Measurements from ENCODE around the gene CLCN6. TPM values are rescaled to one million over a fixed set of nuclear protein-coding genes. Genes with fewer than 3 reads are reported as not detected.

CLCN6 gene
- total RNA-seq, 1 experiment from 2014 or later: 14.0 TPM

DNA sequence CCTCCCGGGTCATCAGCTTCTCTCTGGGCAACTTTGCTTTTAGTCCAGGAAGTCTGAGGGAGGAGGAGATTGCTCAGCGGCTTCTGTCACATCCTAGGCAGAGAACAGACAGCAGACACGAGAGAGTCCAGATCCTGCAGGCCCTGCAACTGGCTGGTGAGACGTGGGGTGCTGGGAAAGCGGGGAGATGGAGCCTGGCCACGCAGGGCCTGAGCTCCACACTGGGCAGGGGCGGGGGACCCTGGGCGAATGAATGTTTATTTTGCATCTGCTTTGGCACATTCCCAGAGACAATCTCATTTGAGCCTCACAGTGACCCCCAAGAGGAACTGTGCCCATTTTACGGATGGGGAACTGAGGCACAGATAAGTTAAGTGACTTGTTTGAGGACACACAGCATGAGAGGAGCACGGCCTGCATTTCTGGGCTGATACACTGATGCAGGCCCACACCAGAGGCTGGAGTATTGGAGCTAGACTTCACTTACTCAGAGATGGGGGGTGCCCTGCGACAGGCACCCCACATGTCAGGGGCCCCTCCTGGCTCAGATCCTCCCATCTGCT is 34.4 kb upstream of the CLCN6 start:
- no peak for DNase-seq
- no peak overlapping the region for H3K4me3 ChIP-seq (ENCODE audit: insufficient read depth, low read depth, low read length)

DNA sequence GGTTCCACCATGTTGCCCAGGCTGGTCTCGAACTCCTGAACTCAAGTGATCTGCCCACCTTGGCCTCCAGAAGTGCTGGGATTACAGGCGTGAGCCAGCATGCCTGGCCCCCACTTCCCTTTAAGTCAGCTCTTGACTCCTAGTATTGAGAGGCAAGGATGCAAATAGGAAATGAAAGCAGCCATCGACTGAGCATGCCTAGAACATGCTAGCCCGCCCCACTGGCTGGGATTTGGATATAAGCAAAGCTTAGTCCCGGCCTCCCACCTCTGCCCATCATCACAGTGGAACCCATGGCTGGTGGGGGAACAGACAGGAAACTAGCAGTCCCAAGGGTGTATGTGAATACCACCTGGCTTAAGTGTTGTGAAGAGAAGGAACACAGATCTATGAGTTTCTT is 33.5 kb upstream of the CLCN6 start:
- no peak overlapping the region for H3K4me3 ChIP-seq (ENCODE audit: insufficient read depth, low read depth, low read length)
- H3K27me3 ChIP-seq (ENCODE audit: control insufficient read depth, insufficient read depth, low read length): no peaks in the 10 kb centered on the region
- no peaks in the 10 kb centered on the region for H3K36me3 ChIP-seq (replicated peaks; ENCODE audit: control insufficient read depth, insufficient read depth, low read length)
- no peak for DNase-seq

More for the DNA sequence above, 34.4 kb upstream of the CLCN6 start:
- no peaks in the 10 kb centered on the region for H3K36me3 ChIP-seq (replicated peaks; ENCODE audit: control insufficient read depth, insufficient read depth, low read length)
- no peaks in the 10 kb centered on the region for H3K27me3 ChIP-seq (ENCODE audit: control insufficient read depth, insufficient read depth, low read length)

DNA sequence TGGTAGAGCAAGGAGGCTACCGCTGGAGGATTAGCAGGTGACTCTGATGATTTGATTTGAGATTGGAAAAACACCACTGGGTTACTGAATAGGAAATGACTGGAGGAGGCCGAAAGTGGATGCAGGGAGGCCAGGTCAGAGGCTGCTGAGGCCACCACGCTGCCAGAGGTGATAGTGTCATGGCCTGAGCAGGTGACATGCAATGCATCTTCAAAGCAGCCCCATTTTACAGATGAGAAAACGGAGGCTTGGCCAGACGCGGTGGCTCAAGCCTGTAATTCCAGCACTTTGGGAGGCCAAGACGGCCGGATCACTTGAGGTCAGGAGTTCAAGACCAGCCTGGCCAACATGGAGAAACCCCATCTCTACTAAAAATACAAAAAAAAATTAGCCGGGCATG is 31.2 kb upstream of the CLCN6 start:
- Histone ChIP-seq H3K27me3 (ENCODE audit: control insufficient read depth, insufficient read depth, low read length) (no peaks in the 10 kb centered on the region), H3K4me3 (ENCODE audit: insufficient read depth, low read depth, low read length) (no peak overlapping the region)

GRCh38 chr1:11777658-11778322 is 28.2 kb upstream of the CLCN6 start:
- H3K27me3 ChIP-seq (ENCODE audit: control insufficient read depth, insufficient read depth, low read length): no peaks in the 10 kb centered on the region

More for the DNA sequence above, 31.2 kb upstream of the CLCN6 start:
- H3K36me3 ChIP-seq (replicated peaks; ENCODE audit: control insufficient read depth, insufficient read depth, low read length): no peaks in the 10 kb centered on the region
- no peak for DNase-seq

DNA sequence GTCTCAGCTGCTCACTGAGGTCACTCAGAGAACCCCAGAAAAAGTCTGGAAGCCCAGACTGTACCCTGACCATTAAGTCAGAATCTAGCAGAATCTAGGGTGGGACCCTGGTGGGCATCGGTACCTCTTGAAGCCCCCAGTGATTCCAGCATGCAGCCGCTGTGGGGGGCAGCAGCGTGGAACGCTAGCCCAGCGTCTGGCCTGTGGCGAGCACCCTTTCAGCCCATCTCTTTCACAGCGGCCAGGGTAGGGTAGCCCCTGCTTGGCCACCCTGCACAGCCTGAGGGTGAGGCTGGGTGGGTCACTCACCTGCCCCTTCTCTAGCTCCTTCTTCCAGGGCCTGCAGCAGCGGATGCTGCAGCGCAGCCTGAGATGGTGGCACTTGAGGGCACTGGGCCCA is 27.7 kb upstream of the CLCN6 start:
- H3K36me3 ChIP-seq (replicated peaks; ENCODE audit: control insufficient read depth, insufficient read depth, low read length): no peaks in the 10 kb centered on the region; the same call in 1 of the 2 replicates
- DNase-seq: no peak
- H3K27me3 ChIP-seq (ENCODE audit: control insufficient read depth, insufficient read depth, low read length): no peaks in the 10 kb centered on the region
- H3K4me3 ChIP-seq (ENCODE audit: insufficient read depth, low read depth, low read length): no peak overlapping the region

More at GRCh38 chr1:11777658-11778322, 28.2 kb upstream of the CLCN6 start:
- Histone ChIP-seq H3K4me3 (ENCODE audit: insufficient read depth, low read depth, low read length) (no peak overlapping the region), H3K36me3 (replicated peaks; ENCODE audit: control insufficient read depth, insufficient read depth, low read length) (no peaks in the 10 kb centered on the region; the same call in 1 of the 2 replicates)
- no peak for DNase-seq

GRCh38 chr1:11778844-11779623 is 27.0 kb upstream of the CLCN6 start:
- Histone ChIP-seq H3K27me3 (ENCODE audit: control insufficient read depth, insufficient read depth, low read length) (no peaks in the 10 kb centered on the region), H3K4me3 (ENCODE audit: insufficient read depth, low read depth, low read length) (no peak overlapping the region), H3K36me3 (replicated peaks; ENCODE audit: control insufficient read depth, insufficient read depth, low read length) (no peaks in the 10 kb centered on the region; the same call in 1 of the 2 replicates)
- DNase-seq: no peak

DNA sequence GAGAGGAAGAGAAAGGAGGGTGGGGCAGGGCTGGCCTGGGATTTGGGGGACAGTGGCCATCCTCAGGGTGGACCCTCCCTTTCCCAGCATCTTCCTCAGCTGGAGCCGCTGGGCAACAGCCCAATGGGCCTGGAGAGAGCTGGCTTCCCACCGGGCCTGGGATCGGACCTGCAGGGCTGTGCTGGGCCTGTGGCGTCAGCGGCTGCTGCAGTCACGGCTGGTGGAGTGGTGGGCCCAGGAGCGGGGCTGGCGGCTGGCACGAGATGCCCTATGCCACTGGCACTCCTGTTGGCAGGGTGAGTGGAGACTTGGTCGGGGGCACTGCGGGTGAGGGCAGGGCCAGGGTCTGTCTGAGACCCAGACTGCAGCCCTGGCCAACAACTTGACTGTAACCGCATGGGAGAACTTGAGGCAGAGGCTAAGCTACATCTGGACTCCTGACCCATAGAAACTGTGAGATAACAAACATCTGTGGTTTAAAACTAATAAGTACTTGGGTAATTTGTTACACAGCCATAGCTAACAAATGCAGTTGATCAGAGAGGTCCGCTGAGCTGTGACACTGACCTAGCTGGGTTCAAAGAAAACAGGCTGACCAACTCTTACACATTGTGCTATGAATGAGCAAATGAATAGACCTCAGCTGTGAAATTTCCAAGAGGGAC is 26.1 kb upstream of the CLCN6 start:
- Histone ChIP-seq H3K27me3 (ENCODE audit: control insufficient read depth, insufficient read depth, low read length) (no peaks in the 10 kb centered on the region), H3K36me3 (replicated peaks; ENCODE audit: control insufficient read depth, insufficient read depth, low read length) (no peaks in the 10 kb centered on the region; the same call in 1 of the 2 replicates), H3K4me3 (ENCODE audit: insufficient read depth, low read depth, low read length) (no peak overlapping the region)
- no peak for DNase-seq

DNA sequence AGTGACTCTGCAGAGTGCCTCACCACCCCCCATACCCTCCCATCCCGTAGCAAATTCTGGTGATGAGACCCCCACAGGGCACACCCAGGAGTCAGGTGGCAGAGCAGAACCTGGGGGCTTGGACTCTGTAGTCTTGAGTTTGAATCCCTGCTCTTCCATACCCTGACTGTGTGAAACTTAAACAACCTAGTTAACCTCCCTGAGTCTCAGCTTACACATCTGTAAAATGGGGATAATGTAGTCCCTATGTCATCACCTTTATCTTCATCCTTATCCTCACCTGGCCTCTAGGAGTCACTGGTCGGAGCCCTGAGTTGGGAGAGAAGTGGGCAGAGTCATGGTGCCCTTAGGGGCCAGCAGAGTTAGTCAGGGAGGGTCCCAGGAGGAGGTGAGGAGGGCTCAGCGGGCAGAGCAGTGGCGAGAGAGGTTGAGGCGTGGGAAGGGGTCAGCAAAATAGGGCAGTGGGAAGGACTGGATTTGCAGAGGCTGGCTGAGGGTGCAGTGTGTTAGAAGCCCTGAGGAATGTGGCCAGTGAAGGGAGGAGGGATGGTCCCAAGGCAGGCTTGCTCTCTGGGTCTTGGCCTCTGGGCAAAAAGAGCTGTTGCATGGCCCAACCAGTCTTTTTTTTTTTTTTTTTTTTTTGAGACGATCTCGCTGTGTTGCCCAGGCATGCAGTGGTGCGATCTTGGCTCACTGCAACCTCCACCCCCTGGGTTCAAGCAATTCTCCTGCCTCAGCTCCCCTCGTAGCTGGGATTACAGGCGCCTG is 25.4 kb upstream of the CLCN6 start:
- Histone ChIP-seq H3K4me3 (ENCODE audit: insufficient read depth, low read depth, low read length) (no peak overlapping the region), H3K27me3 (ENCODE audit: control insufficient read depth, insufficient read depth, low read length) (no peaks in the 10 kb centered on the region), H3K36me3 (replicated peaks; ENCODE audit: control insufficient read depth, insufficient read depth, low read length) (no peaks in the 10 kb centered on the region; the same call in 1 of the 2 replicates)
- DNase-seq: no peak

DNA sequence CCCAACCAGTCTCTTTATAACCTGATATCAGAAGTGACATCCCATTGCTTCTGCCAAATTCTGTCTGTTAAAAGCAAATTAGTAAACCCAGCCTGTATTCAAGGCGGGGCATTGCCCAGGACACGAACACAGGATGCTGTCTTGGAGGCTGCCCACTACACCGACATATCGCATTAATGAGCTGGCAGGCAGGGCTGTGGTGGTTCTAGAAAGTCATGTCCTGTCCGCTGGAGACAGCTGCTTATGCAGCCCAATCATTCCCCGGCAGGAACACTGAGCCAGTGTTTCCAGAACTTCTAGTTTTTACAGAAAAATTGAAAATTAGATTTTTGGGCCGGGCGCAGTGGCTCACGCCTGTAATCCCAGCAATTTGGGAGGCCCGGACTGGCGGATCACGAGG is 24.7 kb upstream of the CLCN6 start:
- H3K36me3 ChIP-seq (replicated peaks; ENCODE audit: control insufficient read depth, insufficient read depth, low read length): no peaks in the 10 kb centered on the region; the same call in 1 of the 2 replicates
- no peaks in the 10 kb centered on the region for H3K27me3 ChIP-seq (ENCODE audit: control insufficient read depth, insufficient read depth, low read length)
- no peak for DNase-seq
- no peak overlapping the region for H3K4me3 ChIP-seq (ENCODE audit: insufficient read depth, low read depth, low read length)

GRCh38 chr1:11782127-11782708 is 23.8 kb upstream of the CLCN6 start:
- no peaks in the 10 kb centered on the region; the same call in 1 of the 2 replicates for H3K36me3 ChIP-seq (replicated peaks; ENCODE audit: control insufficient read depth, insufficient read depth, low read length)
- DNase-seq: no peak
- no peak overlapping the region for H3K4me3 ChIP-seq (ENCODE audit: insufficient read depth, low read depth, low read length)
- no peaks in the 10 kb centered on the region for H3K27me3 ChIP-seq (ENCODE audit: control insufficient read depth, insufficient read depth, low read length)

DNA sequence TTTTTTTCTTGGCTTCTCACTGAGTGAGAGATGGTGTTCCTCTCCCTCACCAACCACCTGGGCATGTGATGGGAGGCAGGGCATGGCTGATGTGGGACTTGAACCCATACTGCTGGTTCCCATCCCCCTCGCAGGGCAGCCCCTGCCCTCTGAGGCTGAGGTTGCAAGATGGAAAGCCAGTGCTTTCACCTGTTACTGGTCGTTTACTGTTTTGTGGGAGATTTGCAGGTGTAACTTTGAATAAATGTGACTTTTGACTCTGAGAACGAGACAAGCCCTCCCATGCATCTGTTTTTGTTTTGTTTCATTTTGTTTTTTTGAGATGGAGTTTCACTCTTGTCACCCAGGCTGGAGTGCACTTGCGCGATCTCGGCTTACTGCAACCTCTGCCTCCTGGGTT is 22.4 kb upstream of the CLCN6 start:
- no peak overlapping the region for H3K4me3 ChIP-seq (ENCODE audit: insufficient read depth, low read depth, low read length)
- no peak for DNase-seq
- H3K27me3 ChIP-seq (ENCODE audit: control insufficient read depth, insufficient read depth, low read length): no peaks in the 10 kb centered on the region
- H3K36me3 ChIP-seq (replicated peaks; ENCODE audit: control insufficient read depth, insufficient read depth, low read length): no peaks in the 10 kb centered on the region; the same call in 1 of the 2 replicates

DNA sequence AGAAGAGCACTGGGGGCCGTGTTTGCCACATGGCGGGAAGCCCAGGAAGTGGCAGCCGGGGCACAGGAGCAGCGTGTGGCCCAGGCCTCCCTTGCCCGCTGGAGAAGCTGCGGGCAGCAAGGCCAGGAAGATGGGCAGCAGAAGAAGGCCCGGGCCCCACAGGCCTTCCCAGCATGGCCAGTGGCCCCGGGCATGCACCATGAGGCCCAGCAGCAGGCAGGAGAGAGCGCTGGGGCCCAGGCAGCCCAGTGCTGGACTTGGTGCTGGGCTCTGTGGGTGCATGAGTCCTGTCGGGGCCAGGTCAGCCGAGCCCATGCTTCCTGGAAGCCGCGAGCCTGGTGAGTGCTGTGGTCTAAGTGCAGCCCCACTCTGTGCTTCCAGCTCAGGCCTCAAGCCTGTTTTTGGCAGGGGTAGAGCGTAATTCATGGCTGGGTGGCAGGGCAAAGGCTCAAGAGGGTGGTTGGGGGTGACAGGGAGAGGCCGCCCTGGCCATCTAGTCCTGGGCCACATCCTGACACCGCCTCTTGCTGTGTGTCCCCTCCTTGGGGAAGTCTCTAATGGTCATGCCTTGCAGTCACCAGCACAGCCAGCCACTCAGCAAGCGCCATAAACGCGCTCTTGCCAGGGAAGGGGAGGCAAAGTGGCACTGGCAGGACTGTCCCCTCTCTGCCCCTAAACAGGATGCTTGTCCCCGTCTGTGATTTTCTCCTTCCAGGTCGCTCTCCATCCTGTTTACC is 21.6 kb upstream of the CLCN6 start:
- Histone ChIP-seq H3K27me3 (ENCODE audit: control insufficient read depth, insufficient read depth, low read length) (no peaks in the 10 kb centered on the region), H3K4me3 (ENCODE audit: insufficient read depth, low read depth, low read length) (0 out of 2 replicates have a peak overlapping the region, but pooled peaks have one; percentile 22), H3K36me3 (replicated peaks; ENCODE audit: control insufficient read depth, insufficient read depth, low read length) (no peaks in the 10 kb centered on the region; the same call in 1 of the 2 replicates)
- peak; percentile 67 for DNase-seq
